A549 (cell line): ENCODE results near the gene PUM2.

Source experiments
- CHD4 ChIP-seq: fragments of 200-600 bp; sonication (generic); IDR thresholded peaks from 2 replicates; pipeline ENCODE4 v1.6.1; 2016; ENCODE audit warnings: antibody characterized with exemption, mild to moderate bottlenecking, borderline replicate concordance
- ESRRA ChIP-seq: fragments of 150-350 bp; IDR thresholded peaks from 2 replicates; pipeline ENCODE4 v1.6.1; 2014; ENCODE audit warnings: mild to moderate bottlenecking, low read length, borderline replicate concordance
- HOXA7 ChIP-seq: fragments of 250-450 bp; sonication (Bioruptor Pico); IDR thresholded peaks from 2 replicates; pipeline ENCODE4 v1.5.0; 2020; ENCODE audit warnings: mild to moderate bottlenecking, moderate library complexity
- SMC3 ChIP-seq: fragments of >200 bp; sonication (Bioruptor Twin); formaldehyde crosslinking; IDR thresholded peaks from 3 replicates; pipeline ENCODE4 v1.6.1; 2018; ENCODE audit warnings: inconsistent platforms
- TF ChIP-seq, protein P1 (sequence below): fragments of >200 bp; sonication (Bioruptor Twin); formaldehyde crosslinking; IDR thresholded peaks from 3 replicates; pipeline ENCODE4 v1.5.1; 2016

DNA sequence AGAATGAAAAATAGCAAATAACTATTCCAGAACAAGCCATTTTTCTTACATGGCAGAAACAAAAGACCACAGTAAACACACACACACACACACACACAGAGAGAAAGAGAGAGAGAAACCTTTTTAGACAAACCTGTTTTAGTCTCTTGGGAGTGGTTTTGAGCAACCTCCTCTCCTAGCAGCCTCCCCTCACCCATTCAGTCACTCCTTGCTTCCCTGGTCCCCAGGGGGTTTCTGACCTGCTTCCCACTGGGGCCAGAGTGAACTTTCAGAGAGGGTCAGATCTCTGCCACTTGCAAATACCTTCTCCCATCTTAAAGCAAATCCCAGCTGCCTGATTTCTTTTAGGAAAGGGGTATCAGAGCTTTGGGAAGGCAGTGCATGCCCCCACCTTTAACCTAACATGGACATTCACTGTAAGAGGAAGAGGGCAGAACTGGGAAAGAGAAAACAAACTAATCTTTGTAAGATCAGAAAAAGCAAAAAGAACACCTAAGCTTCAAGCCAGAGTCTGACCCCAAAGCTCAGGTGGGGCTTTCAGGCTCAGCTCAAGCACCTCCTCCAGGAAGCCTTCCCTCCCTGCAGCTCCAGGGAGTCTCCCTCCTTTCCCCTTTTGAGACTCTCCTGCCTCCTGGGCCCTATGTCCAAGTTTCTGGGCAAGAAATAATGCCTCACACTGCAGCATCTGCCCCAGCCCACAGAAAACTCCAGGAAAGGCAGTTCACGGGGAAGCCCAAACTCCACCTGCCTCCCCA is 128.5 kb downstream of the PUM2 start:
- TF ChIP-seq, protein P1, sequence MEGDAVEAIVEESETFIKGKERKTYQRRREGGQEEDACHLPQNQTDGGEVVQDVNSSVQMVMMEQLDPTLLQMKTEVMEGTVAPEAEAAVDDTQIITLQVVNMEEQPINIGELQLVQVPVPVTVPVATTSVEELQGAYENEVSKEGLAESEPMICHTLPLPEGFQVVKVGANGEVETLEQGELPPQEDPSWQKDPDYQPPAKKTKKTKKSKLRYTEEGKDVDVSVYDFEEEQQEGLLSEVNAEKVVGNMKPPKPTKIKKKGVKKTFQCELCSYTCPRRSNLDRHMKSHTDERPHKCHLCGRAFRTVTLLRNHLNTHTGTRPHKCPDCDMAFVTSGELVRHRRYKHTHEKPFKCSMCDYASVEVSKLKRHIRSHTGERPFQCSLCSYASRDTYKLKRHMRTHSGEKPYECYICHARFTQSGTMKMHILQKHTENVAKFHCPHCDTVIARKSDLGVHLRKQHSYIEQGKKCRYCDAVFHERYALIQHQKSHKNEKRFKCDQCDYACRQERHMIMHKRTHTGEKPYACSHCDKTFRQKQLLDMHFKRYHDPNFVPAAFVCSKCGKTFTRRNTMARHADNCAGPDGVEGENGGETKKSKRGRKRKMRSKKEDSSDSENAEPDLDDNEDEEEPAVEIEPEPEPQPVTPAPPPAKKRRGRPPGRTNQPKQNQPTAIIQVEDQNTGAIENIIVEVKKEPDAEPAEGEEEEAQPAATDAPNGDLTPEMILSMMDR: no peak
- TF ChIP-seq SMC3: no peak
- no peak for TF ChIP-seq ESRRA
- TF ChIP-seq HOXA7 (CRISPR knock-in tag): no peak
- TF ChIP-seq CHD4: no peak
